Osteoblast (primary cell): ENCODE measurements around the gene ATP2A2. TPM values are rescaled to one million over a fixed set of nuclear protein-coding genes. Genes with fewer than 3 reads are reported as not detected.

ENCODE experiments used
- DNase-seq: peaks from one replicate; pipeline ENCODE4 v3.0.0; 2011; ENCODE audit warnings: low spot score, mixed read lengths; ENCODE audit not compliant: insufficient read length; ENCODE audit errors: missing footprints
- H2AFZ ChIP-seq: 2 replicates; pipeline ENCODE4 v1.6.0; 2011; ENCODE audit warnings: mild to moderate bottlenecking, low read length
- H3K27ac ChIP-seq: 2 replicates; pipeline ENCODE4 v1.5.1; 2011; ENCODE audit warnings: mild to moderate bottlenecking, low read depth, low read length, moderate library complexity
- H3K27me3 ChIP-seq: 2 replicates; pipeline ENCODE4 v1.6.0; 2012; ENCODE audit warnings: mild to moderate bottlenecking, control low read depth, inconsistent platforms, low read length, moderate library complexity; ENCODE audit not compliant: insufficient read depth
- H3K36me3 ChIP-seq: 2 replicates; pipeline ENCODE4 v1.5.1; 2011; ENCODE audit warnings: mild to moderate bottlenecking, low read length, control low read depth, moderate library complexity; ENCODE audit not compliant: insufficient read depth
- H3K4me1 ChIP-seq: 2 replicates; pipeline ENCODE4 v1.5.1; 2011; ENCODE audit warnings: mild to moderate bottlenecking, low read length, control low read depth, moderate library complexity; ENCODE audit not compliant: insufficient read depth
- H3K4me2 ChIP-seq: 2 replicates; pipeline ENCODE4 v1.6.0; 2011; ENCODE audit warnings: mild to moderate bottlenecking, low read length; ENCODE audit not compliant: insufficient read depth
- H3K4me3 ChIP-seq: fragments of 200-600 bp; sonication (generic); 3 replicates; pipeline ENCODE4 v1.5.1; 2012; ENCODE audit warnings: mild to moderate bottlenecking, low read length, inconsistent platforms; ENCODE audit not compliant: insufficient read depth
- H3K79me2 ChIP-seq: 2 replicates; pipeline ENCODE4 v1.6.0; 2012; ENCODE audit warnings: mild to moderate bottlenecking, low read length, control low read depth, inconsistent platforms; ENCODE audit not compliant: insufficient read depth
- H3K9me3 ChIP-seq: 2 replicates; pipeline ENCODE4 v1.5.1; 2011; ENCODE audit warnings: low read depth, low read length, control low read depth
- H4K20me1 ChIP-seq: 2 replicates; pipeline ENCODE4 v1.6.0; 2012; ENCODE audit warnings: mild to moderate bottlenecking, low read length, control low read depth; ENCODE audit not compliant: insufficient read depth
- CTCF ChIP-seq: IDR thresholded peaks from 2 replicates; pipeline ENCODE4 v1.5.1; 2011; ENCODE audit warnings: mild to moderate bottlenecking, low read depth, low read length, moderate library complexity; ENCODE audit errors: extremely low read depth
- total RNA-seq: library from RNA; depleted of rRNA; stranded (reverse); fragments of >200 nt; gene quantifications from 2 replicates; pipeline ENCODE4 v1.2.3, GENCODE V29; 2012

The ATP2A2 gene
- total RNA-seq, 1 donor, result 107 TPM

- Histone ChIP-seq H3K9me3 (no peaks in the 10 kb centered on the region), H2AFZ (no peak overlapping the region), H3K36me3 (no peaks in the 10 kb centered on the region), H3K4me3 (no peak overlapping the region), H3K27ac (no peak overlapping the region), H3K4me1 (no peaks in the 10 kb centered on the region), H3K4me2 (no peak overlapping the region), H3K27me3 (no peaks in the 10 kb centered on the region), H3K79me2 (no peaks in the 10 kb centered on the region), H4K20me1 (no peaks in the 10 kb centered on the region)
- DNase-seq, result peak; percentile 46
- peak; percentile 38 for TF ChIP-seq CTCF
Measured at GRCh38 chr12:110245369-110245772, 35.7 kb upstream of the ATP2A2 start.

GRCh38 chr12:110246636-110247339 lies 34.3 kb upstream of the ATP2A2 start:
- H2AFZ ChIP-seq, result no peak overlapping the region
- no peaks in the 10 kb centered on the region for H4K20me1 ChIP-seq
- H3K27ac ChIP-seq, result no peak overlapping the region
- no peaks in the 10 kb centered on the region for H3K27me3 ChIP-seq
- H3K36me3 ChIP-seq, result no peaks in the 10 kb centered on the region
- DNase-seq, result no peak
- H3K4me3 ChIP-seq, result no peak overlapping the region
- no peak for TF ChIP-seq CTCF
- no peaks in the 10 kb centered on the region for H3K4me1 ChIP-seq
- H3K9me3 ChIP-seq, result no peaks in the 10 kb centered on the region
- no peaks in the 10 kb centered on the region for H3K79me2 ChIP-seq
- H3K4me2 ChIP-seq, result no peak overlapping the region

- Histone ChIP-seq H2AFZ (no peak overlapping the region), H4K20me1 (no peaks in the 10 kb centered on the region), H3K36me3 (no peaks in the 10 kb centered on the region), H3K4me1 (no peaks in the 10 kb centered on the region), H3K27ac (no peak overlapping the region), H3K79me2 (no peaks in the 10 kb centered on the region), H3K9me3 (no peaks in the 10 kb centered on the region), H3K4me3 (no peak overlapping the region), H3K4me2 (no peak overlapping the region), H3K27me3 (no peaks in the 10 kb centered on the region)
- no peak for TF ChIP-seq CTCF
- peak; percentile 62 for DNase-seq
Measured at GRCh38 chr12:110247340-110248095, 33.5 kb upstream of the ATP2A2 start.

GRCh38 chr12:110248096-110248447 lies 33.0 kb upstream of the ATP2A2 start:
- Histone ChIP-seq H3K36me3 (no peaks in the 10 kb centered on the region), H3K27ac (no peak overlapping the region)
- TF ChIP-seq CTCF, result no peak

More at GRCh38 chr12:110248096-110248447, 33.0 kb upstream of the ATP2A2 start:
- no peaks in the 10 kb centered on the region for H3K4me1 ChIP-seq
- H3K27me3 ChIP-seq, result no peaks in the 10 kb centered on the region
- no peak for DNase-seq
- H2AFZ ChIP-seq, result no peak overlapping the region
- H3K79me2 ChIP-seq, result no peaks in the 10 kb centered on the region
- no peaks in the 10 kb centered on the region for H4K20me1 ChIP-seq
- no peak overlapping the region for H3K4me3 ChIP-seq
- no peak overlapping the region for H3K4me2 ChIP-seq
- H3K9me3 ChIP-seq, result no peaks in the 10 kb centered on the region
